HepG2 (cell line): ENCODE measurements around the gene C2CD2.

Experiments used
- CTCF ChIP-seq: sonication (generic); formaldehyde crosslinking; IDR thresholded peaks from 2 replicates; pipeline ENCODE4 v1.5.0; 2020; ENCODE audit warnings: mild to moderate bottlenecking, missing genetic modification reagents, moderate library complexity
- EZH2 ChIP-seq: conservative IDR thresholded peaks from 2 replicates; pipeline ENCODE4 v1.6.1; 2012; ENCODE audit warnings: mild to moderate bottlenecking, low read depth, low read length, moderate library complexity
- MYNN ChIP-seq: sonication (generic); formaldehyde crosslinking; IDR thresholded peaks from 2 replicates; pipeline ENCODE4 v1.4.0; 2020; ENCODE audit warnings: mild to moderate bottlenecking, low read depth, missing genetic modification reagents
- TAF1 ChIP-seq: sonication (generic); formaldehyde crosslinking; IDR thresholded peaks from 2 replicates; pipeline ENCODE4 v1.4.0; 2020; ENCODE audit warnings: missing genetic modification reagents

GRCh38 chr21:41879190-41879998 is 74.4 kb downstream of the C2CD2 start, which contains the start of gene PRDM15:
- TF ChIP-seq EZH2 = no peak
- TF ChIP-seq MYNN (CRISPR knock-in tag) = no peak
- no peak for TF ChIP-seq CTCF
- TF ChIP-seq TAF1 (CRISPR knock-in tag) = no peak
